Raji (cell line): Measurements from ENCODE around the gene KLHL25.

Source experiments
- POLR2A ChIP-seq: IDR thresholded peaks from 2 replicates; pipeline ENCODE4 v1.6.1; 2011; ENCODE audit warnings: low read depth, low read length, control low read depth; ENCODE audit not compliant: insufficient read depth

KLHL25 gene

DNA sequence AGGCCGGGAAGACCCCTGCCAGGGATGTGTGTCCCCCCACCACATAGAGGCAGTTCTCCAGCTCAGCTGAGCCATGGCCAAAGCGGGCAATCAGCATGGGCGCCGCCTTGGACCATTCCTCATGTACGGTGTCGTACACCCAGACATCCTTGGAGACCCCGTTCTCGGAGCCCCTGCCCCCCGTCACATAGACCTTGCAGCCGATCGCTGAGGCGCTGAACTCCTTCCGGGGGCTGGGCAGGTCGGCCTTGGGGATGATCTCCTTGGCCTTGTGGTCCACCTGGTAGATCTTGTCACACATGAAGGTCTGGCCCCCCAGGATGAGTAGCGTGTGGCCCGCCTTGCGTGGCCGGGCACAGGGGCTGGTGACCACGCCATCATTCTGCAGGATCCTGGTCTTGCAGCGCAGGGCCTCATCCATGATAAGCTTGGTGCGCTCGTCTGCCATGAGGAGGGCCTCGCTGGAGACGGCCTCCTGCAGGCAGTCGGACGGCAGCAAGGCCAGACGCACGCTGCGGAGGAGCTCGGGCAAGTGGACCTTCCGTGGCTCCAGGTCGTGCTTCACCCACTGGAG lies 26.0 kb downstream of the KLHL25 start:
- no peak for TF ChIP-seq POLR2A

- TF ChIP-seq POLR2A, result no peak
Observed at GRCh38 chr15:85767785-85768529, 26.8 kb downstream of the KLHL25 start.

DNA sequence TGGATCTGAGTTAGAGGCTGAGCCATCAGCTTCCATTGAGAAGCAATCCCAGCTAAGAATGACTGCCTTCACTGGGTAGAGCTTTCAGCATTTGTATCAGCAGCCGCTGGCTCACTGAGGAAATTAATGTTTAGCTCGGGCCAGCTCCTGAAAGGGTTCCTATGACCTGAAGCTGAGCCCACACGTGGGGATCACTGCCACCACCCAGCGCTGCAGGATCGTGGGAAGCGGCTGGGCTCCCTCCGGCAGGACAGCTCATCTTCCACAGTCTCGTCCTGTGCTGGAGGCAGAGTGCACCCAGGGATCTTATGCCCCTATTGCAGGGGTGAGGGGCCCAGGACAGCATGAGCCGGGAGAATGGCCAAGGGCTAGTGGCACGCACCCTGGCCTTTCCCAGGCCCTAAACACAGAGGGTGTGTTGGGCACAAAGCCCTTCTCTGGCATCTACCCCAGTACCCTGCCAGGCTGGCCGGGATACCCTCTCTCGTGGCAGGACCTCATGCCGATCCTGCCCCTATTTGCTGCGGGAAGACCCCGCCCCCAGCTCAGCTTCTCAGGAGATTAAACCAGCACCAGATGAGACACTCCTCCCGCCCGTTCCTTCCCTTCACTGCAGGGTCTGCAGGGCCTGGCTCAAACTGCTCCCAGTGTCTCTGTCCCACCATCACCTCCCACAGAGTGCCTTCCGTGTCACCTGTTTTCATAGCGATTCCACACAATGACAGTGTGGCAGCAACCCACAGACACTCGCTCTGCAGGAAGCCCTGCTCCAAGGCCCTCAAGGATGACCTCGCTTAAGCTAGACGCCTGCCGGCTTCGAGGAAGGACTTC lies 28.5 kb downstream of the KLHL25 start:
- no peak for TF ChIP-seq POLR2A

DNA sequence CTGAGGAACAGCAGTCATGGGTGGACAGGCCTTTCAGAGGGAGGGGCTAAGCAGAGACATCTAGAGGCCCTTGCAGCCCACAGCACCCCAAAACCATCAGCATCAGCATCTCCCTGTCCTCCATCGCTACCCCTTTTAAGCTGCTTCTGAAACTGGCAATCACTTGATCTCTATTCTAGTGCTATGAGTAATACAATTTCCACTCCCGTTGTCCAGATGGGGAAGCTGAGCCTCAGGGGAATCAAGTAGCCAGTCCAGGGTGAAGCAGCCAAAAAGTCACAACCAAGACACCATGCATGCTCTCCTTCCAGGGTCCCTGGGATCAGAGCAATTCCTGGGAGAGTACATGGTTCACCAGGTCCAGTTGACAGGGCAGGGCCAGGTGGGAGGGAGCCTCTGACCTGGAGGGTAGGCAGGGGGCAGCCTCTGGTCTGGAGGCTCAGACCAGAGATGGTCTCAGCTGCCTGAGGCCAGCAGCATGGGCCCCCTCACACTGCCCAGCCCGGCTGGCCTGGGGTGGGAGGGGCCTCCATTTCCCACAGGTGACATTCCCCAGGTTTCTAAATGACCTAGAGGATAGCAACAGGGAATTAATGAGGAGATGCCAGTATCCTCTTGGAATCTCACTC lies 30.0 kb downstream of the KLHL25 start:
- TF ChIP-seq POLR2A, result no peak

DNA sequence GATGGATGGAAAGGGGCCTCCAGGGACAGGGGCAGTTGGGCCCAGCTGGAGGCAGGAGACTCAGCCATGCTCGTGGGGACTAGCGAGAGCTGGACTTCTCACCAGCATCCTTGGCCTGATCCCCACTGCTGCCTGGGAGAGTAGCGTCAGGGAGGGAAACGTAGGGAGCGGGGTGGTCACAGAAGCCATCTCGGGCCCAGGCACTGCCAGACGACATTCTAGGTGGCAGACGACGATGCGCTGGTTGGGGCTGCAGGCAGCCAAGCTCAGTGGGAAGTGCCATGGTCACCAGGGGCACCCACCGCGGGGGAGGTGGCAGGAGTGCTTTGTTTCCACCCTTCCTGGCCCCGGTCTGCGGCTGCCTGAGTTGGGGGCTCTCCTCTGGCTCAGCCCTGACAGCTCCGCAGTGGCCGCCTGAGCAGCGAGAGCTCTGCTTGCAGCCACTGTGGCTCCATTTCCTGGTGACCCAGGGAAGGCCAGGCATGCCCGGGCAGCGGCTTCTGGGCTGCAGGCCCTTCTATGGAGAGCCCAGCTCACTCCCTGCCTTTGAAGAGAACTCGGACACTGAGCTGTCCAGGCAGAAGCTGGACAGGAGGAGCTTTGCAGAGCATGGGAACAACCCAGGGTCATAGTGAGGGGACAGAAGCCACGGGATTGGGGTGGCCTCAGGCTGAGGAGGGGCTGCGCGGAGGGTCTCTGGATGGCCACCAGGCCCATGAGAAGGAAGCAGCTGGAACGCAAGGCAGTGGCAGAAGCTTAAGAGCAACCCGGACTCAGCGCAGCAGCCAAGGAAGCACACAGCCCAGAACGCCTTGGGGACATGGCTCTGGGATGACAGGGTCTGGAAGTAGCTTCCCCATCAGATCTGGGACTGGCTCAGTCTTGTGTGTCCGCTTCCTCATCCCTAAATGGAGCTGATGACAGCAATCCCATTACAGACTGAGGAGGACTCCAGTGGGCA lies 30.8 kb downstream of the KLHL25 start:
- TF ChIP-seq POLR2A, result no peak

- no peak for TF ChIP-seq POLR2A
Observed at GRCh38 chr15:85763157-85763556, 31.6 kb downstream of the KLHL25 start.

- TF ChIP-seq POLR2A, result no peak
Observed at GRCh38 chr15:85762756-85763127, 32.0 kb downstream of the KLHL25 start.

GRCh38 chr15:85762039-85762755 lies 32.5 kb downstream of the KLHL25 start:
- TF ChIP-seq POLR2A, result no peak

DNA sequence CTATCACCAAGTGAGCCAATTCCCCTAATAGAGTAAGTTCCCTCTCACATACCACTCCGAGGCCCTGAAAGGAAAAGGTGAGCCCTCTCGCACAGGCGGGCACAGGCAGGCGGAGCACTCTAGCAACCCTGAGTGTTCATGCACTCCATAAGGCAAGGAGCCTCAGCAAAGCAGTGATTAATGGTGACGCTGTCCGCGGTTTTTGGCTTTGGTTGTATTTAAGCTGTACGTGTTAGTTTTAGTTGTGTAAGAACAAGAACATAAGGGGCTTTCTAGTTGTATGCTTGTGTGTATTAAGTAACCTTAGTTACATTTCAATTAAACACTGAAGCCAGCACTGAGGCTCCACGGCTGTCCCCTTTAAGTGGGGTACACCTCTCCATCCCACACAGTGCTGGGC lies 33.1 kb downstream of the KLHL25 start:
- no peak for TF ChIP-seq POLR2A

- no peak for TF ChIP-seq POLR2A
Observed at GRCh38 chr15:85760531-85761371, 34.0 kb downstream of the KLHL25 start.

- TF ChIP-seq POLR2A, result no peak
Observed at GRCh38 chr15:85760049-85760448, 34.7 kb downstream of the KLHL25 start.

DNA sequence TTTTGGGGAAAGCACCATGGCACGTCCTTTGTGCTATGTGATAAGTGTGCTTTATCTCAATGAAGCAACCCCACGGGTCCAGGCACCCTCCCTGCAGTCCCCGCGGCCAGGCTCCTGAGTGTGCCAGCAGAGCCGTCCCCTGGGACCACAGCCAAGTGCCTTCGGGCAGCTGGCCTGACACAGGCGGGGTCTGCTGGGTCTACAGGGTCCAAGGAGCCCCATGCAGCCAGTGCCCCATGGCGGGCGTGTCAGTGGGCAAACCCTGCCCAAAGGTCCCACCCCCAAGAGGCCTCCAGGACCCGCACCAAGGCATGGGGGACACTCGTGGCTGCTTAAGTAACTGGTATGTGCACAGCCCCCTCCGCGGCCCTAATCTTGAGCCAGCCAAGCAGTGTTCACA lies 35.3 kb downstream of the KLHL25 start:
- no peak for TF ChIP-seq POLR2A

GRCh38 chr15:85758655-85758978 lies 36.1 kb downstream of the KLHL25 start:
- no peak for TF ChIP-seq POLR2A
